HL-60 (cell line): ENCODE results near the gene EXOC4.
"Not testable (repeated sequence)": the region's sequence is repeated elsewhere in the genome, so short reads cannot be mapped to it uniquely, and the experiment has no call there.

Experiments
- DNase-seq, 2 experiments: peaks; one replicate each; pipeline ENCODE4 v3.0.0-alpha.2; 2010 to 2020; ENCODE audit warnings: low read depth in 1 of 2, low spot score in 1 of 2
- H3K27ac ChIP-seq: fragments of 250-450 bp; sonication (Bioruptor Pico); replicated peaks from 2 replicates; pipeline ENCODE4 v1.5.1; 2020; ENCODE audit warnings: mild to moderate bottlenecking, moderate library complexity
- H3K27me3 ChIP-seq: fragments of 250-450 bp; sonication (Bioruptor Pico); 2 replicates; pipeline ENCODE4 v1.5.1; 2021; ENCODE audit warnings: mild to moderate bottlenecking, moderate library complexity; ENCODE audit not compliant: insufficient read depth, poor library complexity, severe bottlenecking
- H3K4me3 ChIP-seq: replicated peaks from 2 replicates; pipeline ENCODE4 v1.5.1; 2011; ENCODE audit warnings: mild to moderate bottlenecking, control low read depth, low read length; ENCODE audit not compliant: insufficient read depth
- GABPA ChIP-seq: IDR thresholded peaks from 2 replicates; pipeline ENCODE4 v1.6.1; 2012; ENCODE audit warnings: low read depth
- POLR2AphosphoS5 ChIP-seq: IDR thresholded peaks from 2 replicates; pipeline ENCODE4 v1.6.1; 2012; ENCODE audit warnings: low read depth
- SPI1 ChIP-seq: IDR thresholded peaks from 2 replicates; pipeline ENCODE4 v1.6.1; 2012; ENCODE audit warnings: low read depth, mild to moderate bottlenecking, borderline replicate concordance
- TF ChIP-seq, protein P1 (sequence below): IDR thresholded peaks from one replicate; pipeline ENCODE4 v1.5.1; 2011; ENCODE audit warnings: low read length, control low read depth, inconsistent platforms; ENCODE audit not compliant: insufficient read depth
- TF ChIP-seq, protein P2 (sequence below): IDR thresholded peaks from 2 replicates; pipeline ENCODE4 v1.6.1; 2012; ENCODE audit warnings: low read depth; ENCODE audit not compliant: insufficient replicate concordance

Gene EXOC4

DNA sequence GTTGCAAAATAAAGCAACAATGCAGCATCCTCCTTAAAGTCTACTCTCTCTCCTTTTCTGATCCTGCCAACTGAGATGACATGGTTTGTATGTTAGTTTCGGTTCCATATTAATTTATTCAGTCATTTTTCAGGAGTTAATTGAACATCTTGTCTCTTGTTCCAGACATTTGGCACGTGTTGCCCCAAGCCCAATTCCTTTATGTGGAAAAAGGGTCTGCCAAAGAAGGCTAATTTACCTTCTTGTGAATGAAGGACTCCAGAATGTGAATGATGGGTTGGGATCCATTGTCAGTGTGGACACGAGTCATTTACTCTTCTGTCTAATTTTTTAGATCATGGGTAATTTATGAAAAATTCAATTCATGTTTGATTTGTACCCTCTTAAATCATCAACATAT is 523.4 kb downstream of the EXOC4 start:
- TF ChIP-seq, protein P1, sequence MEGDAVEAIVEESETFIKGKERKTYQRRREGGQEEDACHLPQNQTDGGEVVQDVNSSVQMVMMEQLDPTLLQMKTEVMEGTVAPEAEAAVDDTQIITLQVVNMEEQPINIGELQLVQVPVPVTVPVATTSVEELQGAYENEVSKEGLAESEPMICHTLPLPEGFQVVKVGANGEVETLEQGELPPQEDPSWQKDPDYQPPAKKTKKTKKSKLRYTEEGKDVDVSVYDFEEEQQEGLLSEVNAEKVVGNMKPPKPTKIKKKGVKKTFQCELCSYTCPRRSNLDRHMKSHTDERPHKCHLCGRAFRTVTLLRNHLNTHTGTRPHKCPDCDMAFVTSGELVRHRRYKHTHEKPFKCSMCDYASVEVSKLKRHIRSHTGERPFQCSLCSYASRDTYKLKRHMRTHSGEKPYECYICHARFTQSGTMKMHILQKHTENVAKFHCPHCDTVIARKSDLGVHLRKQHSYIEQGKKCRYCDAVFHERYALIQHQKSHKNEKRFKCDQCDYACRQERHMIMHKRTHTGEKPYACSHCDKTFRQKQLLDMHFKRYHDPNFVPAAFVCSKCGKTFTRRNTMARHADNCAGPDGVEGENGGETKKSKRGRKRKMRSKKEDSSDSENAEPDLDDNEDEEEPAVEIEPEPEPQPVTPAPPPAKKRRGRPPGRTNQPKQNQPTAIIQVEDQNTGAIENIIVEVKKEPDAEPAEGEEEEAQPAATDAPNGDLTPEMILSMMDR: no peak
- no peak for TF ChIP-seq SPI1
- TF ChIP-seq GABPA: no peak
- TF ChIP-seq POLR2AphosphoS5: no peak
- TF ChIP-seq, protein P2, sequence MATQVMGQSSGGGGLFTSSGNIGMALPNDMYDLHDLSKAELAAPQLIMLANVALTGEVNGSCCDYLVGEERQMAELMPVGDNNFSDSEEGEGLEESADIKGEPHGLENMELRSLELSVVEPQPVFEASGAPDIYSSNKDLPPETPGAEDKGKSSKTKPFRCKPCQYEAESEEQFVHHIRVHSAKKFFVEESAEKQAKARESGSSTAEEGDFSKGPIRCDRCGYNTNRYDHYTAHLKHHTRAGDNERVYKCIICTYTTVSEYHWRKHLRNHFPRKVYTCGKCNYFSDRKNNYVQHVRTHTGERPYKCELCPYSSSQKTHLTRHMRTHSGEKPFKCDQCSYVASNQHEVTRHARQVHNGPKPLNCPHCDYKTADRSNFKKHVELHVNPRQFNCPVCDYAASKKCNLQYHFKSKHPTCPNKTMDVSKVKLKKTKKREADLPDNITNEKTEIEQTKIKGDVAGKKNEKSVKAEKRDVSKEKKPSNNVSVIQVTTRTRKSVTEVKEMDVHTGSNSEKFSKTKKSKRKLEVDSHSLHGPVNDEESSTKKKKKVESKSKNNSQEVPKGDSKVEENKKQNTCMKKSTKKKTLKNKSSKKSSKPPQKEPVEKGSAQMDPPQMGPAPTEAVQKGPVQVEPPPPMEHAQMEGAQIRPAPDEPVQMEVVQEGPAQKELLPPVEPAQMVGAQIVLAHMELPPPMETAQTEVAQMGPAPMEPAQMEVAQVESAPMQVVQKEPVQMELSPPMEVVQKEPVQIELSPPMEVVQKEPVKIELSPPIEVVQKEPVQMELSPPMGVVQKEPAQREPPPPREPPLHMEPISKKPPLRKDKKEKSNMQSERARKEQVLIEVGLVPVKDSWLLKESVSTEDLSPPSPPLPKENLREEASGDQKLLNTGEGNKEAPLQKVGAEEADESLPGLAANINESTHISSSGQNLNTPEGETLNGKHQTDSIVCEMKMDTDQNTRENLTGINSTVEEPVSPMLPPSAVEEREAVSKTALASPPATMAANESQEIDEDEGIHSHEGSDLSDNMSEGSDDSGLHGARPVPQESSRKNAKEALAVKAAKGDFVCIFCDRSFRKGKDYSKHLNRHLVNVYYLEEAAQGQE: no peak
- no peak for DNase-seq
- no peaks in the 10 kb centered on the region for H3K27me3 ChIP-seq
- H3K4me3 ChIP-seq: no peak overlapping the region
- no peak overlapping the region for H3K27ac ChIP-seq

DNA sequence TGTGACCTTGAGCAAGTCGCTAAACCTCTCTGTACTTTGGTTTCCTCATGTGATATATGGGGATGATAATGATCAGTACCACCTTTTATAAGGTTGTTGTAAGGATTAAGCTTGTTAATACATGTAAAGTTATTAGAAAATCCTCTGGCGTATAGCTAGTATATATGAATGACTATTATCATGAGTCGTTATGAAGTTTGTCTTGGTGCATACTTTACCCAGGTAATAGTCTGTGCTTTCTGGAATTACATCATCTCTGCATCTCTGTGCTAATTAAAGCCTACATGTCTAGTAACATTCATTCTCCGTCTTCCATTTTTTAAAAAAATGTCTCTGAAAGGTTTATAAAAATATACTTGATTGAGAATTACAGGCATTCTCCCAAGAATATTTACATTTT is 524.8 kb downstream of the EXOC4 start:
- DNase-seq: no peak
- Histone ChIP-seq H3K27me3 (no peaks in the 10 kb centered on the region), H3K27ac (no peak overlapping the region), H3K4me3 (no peak overlapping the region)
- no peak for TF ChIP-seq POLR2AphosphoS5

DNA sequence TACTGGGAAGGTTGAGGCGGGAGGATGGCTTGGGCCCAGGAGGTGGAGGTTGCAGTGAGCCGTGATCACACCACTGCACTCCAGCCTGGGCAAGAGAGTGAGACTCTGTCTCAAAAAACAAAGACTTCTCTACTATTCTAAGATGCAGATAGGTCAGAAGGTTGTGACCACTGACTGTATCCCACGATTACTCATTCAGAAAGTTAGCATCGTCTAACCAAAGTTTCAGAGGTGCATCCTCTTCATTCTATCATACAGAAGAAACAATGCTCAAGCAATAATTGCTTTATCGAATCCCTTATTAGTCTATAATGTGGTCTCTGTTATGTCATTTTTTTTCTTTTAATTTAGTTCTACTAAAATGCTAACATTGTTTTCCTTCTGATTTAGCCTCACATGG is 525.6 kb downstream of the EXOC4 start:
- H3K27ac ChIP-seq: no peak overlapping the region
- no peak overlapping the region for H3K4me3 ChIP-seq
- TF ChIP-seq, protein P1: no peak
- no peak for TF ChIP-seq GABPA
- TF ChIP-seq, protein P2: no peak
- no peak for TF ChIP-seq SPI1
- DNase-seq: no peak
- no peaks in the 10 kb centered on the region for H3K27me3 ChIP-seq

DNA sequence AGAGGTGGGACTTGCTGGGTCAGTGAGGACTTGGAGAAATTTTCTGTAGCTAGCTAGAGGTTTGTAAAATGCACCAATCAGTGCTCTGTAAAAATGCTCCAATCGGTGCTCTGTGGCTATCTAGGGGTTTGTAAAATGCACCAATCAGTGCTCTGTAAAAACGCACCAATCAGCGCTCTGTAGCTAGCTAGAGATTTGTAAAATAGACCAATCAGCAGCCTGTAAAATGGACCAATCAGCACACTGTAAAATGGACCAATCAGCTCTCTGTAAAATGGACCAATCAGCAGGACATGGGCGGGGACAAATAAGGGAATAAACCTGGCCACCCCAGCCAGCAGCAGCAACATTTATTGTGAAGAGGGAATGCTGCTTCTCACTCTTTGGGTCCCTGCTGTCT is 526.7 kb downstream of the EXOC4 start:
- not testable (repeated sequence) for H3K27me3 ChIP-seq, DNase-seq, H3K27ac ChIP-seq

DNA sequence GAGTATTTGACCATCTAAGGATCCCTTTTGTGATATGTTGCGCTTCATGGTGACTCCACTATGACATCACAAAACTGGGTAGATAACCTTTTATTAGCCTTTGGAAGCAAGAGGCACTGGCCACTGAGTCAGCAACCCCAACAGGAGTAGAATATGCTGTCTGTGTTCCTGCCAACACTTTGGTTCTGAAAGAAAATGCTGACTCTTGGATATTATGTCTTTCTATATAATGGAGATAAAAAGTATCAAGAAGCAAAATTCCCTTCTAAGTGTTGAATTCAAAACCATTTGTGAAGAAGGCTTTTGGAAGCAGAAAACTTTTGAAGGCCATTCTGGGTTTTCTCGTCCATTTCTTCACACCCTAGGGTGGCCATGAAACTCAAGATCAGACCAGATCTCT is 528.0 kb downstream of the EXOC4 start:
- no peak for TF ChIP-seq SPI1
- TF ChIP-seq GABPA: no peak
- TF ChIP-seq, protein P2: no peak
- TF ChIP-seq, protein P1: no peak
- no peak for TF ChIP-seq POLR2AphosphoS5
- H3K4me3 ChIP-seq: no peak overlapping the region
- H3K27me3 ChIP-seq: no peaks in the 10 kb centered on the region
- H3K27ac ChIP-seq: no peak overlapping the region
- DNase-seq: no peak

More for the DNA sequence above, 526.7 kb downstream of the EXOC4 start:
- not testable (repeated sequence) for H3K4me3 ChIP-seq
